Keratinocyte (primary cell): ENCODE measurements around the gene NOS3. TPM values are rescaled to one million over a fixed set of nuclear protein-coding genes. Genes with fewer than 3 reads are reported as not detected.

Experiments used
- DNase-seq: peaks from one replicate; pipeline ENCODE4 v3.0.0-alpha.2; 2011; ENCODE audit warnings: low read depth, missing footprints, low spot score
- FAIRE-seq: peaks from 2 replicates; lab custom pipeline; 2011; peaks lifted over from hg19 to GRCh38; lab: Jason Lieb, UNC
- H2AFZ ChIP-seq: 2 replicates; pipeline ENCODE4 v1.6.0; 2012; ENCODE audit warnings: low read length, control low read depth, inconsistent platforms; ENCODE audit not compliant: control insufficient read depth
- H3K27ac ChIP-seq: 2 replicates; pipeline ENCODE4 v1.5.1; 2011; ENCODE audit warnings: low read length; ENCODE audit not compliant: control insufficient read depth, insufficient read depth
- H3K27me3 ChIP-seq: 3 replicates; pipeline ENCODE4 v1.6.0; 2011; ENCODE audit warnings: low read length; ENCODE audit not compliant: control insufficient read depth, insufficient read depth; ENCODE audit errors: extremely low read depth
- H3K36me3 ChIP-seq, 2 experiments: 2 replicates in 1 of 2; 3 replicates in 1 of 2; pipeline ENCODE4 v1.5.1; 2011; ENCODE audit warnings: low read length in 2 of 2, mild to moderate bottlenecking in 1 of 2; ENCODE audit not compliant: control insufficient read depth in 2 of 2, insufficient read depth in 2 of 2; ENCODE audit errors: extremely low read depth in 1 of 2
- H3K4me1 ChIP-seq: 3 replicates; pipeline ENCODE4 v1.5.1; 2011; ENCODE audit warnings: low read length; ENCODE audit not compliant: control insufficient read depth, insufficient read depth; ENCODE audit errors: extremely low read depth
- H3K4me2 ChIP-seq: 3 replicates; pipeline ENCODE4 v1.6.0; 2011; ENCODE audit warnings: low read depth, low read length; ENCODE audit not compliant: control insufficient read depth, insufficient read depth; ENCODE audit errors: extremely low read depth
- H3K4me3 ChIP-seq, 3 experiments: fragments of 200-600 bp in 1 of 3; sonication (generic) in 1 of 3; 2 replicates in 2 of 3; 3 replicates in 1 of 3; pipeline ENCODE4 v1.5.1; 2011 to 2016; ENCODE audit warnings: low read length in 3 of 3, mild to moderate bottlenecking in 3 of 3, control low read depth in 2 of 3, inconsistent platforms in 1 of 3, low read depth in 1 of 3, mixed read lengths in 1 of 3, mixed run types in 1 of 3, moderate library complexity in 1 of 3; ENCODE audit not compliant: control insufficient read depth in 2 of 3, insufficient read depth in 2 of 3; ENCODE audit errors: extremely low read depth in 1 of 3
- H3K79me2 ChIP-seq: 2 replicates; pipeline ENCODE4 v1.6.0; 2012; ENCODE audit warnings: low read length; ENCODE audit not compliant: control insufficient read depth, insufficient read depth
- H3K9ac ChIP-seq: 3 replicates; pipeline ENCODE4 v1.6.0; 2011; ENCODE audit warnings: low read length; ENCODE audit not compliant: control insufficient read depth, insufficient read depth; ENCODE audit errors: extremely low read depth
- H3K9me1 ChIP-seq: 3 replicates; pipeline ENCODE4 v1.6.0; 2011; ENCODE audit warnings: low read length; ENCODE audit not compliant: control insufficient read depth, insufficient read depth; ENCODE audit errors: extremely low read depth
- H3K9me3 ChIP-seq: 2 replicates; pipeline ENCODE4 v1.5.1; 2012; ENCODE audit warnings: low read depth, low read length; ENCODE audit not compliant: control insufficient read depth
- H4K20me1 ChIP-seq: 3 replicates; pipeline ENCODE4 v1.6.0; 2011; ENCODE audit warnings: low read length; ENCODE audit not compliant: control insufficient read depth, insufficient read depth; ENCODE audit errors: extremely low read depth
- EZH2 ChIP-seq: IDR thresholded peaks from one replicate; pipeline ENCODE4 v1.6.1; 2012; ENCODE audit warnings: inconsistent platforms, mild to moderate bottlenecking, low read length, moderate library complexity
- dilution Hi-C: fragments of 300-500 bp; cut with MboI; formaldehyde crosslinking; loops from one replicate; pipeline ENCODE4 v1.7.0; 2020; ENCODE audit warnings: low sequenced_read_pairs; ENCODE audit not compliant: extremely low pct_ligation_motif_present
- polyA plus RNA-seq, 5 experiments: library from polyadenylated mRNA; depleted of rRNA in 3 of 5; stranded (reverse) in 3 of 5; stranded (forward) in 1 of 5; unstranded in 1 of 5; fragments of >200 nt; gene quantifications; 1 replicate in 1 of 5; 2 replicates in 3 of 5; 3 replicates in 1 of 5; pipeline versions ENCODE4 v1.2.1 to v1.2.3, GENCODE V29; 2011 to 2012; ENCODE audit warnings: missing spikeins in 2 of 5, low read depth in 1 of 5, low replicate concordance in 1 of 5
- TF ChIP-seq, protein P1 (sequence below), 3 experiments: IDR thresholded peaks in 1 of 3; conservative IDR thresholded peaks in 1 of 3; optimal IDR thresholded peaks in 1 of 3; 2 replicates in 2 of 3; 3 replicates in 1 of 3; pipeline versions ENCODE3 to v1.5.1; 2011; ENCODE audit warnings: low read length in 3 of 3, mild to moderate bottlenecking in 3 of 3, moderate library complexity in 2 of 3, control low read depth in 1 of 3, inconsistent platforms in 1 of 3; ENCODE audit not compliant: insufficient read depth in 2 of 3; ENCODE audit errors: extremely low read depth in 1 of 3

NOS3 gene
- polyA plus RNA-seq, 1 donor (not counting 4 experiments of a cell fraction or from before 2014, with no cell fraction given), result 0.77 TPM

DNA sequence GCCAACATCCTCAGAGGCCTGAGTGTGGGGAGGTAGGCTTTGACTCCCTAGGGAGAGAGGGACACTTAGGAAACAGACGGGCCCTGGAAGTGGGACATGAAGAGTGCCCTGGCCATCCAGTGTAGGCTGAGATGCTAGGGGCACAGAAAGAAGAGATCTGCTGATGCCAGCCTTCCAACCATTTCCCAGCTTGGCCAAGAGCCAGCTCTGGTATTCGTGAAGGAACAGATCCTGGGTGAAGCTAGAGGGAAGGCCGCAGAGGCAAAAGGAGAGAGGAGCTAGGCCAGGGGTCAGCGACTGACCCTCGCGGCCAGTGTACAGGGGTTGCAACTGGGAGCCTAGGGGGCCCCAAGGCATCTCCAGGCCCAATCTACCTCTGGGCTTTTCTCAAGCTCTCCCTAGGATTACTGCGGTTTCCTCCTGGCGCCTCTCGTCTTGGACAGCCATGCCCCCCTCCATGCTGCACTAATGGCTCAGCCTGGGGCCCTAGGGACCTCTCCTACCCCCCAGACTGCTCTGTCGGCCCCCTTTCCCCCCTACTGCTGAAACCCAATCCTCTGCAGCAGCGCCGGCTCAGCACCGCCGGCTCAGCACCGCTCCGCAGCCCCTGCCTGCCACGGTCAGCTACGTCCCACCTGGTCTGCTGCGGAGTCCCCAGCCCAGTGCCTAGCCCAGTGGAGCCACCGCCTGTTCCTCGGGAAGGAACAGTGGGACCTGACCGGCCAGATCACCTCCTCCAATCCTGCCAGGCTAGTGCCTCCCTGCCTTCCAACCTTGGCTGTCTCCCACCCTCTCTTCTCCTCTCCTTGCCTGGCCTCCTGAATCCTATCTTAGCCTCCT, 57.4 kb downstream of the NOS3 start, which contains the start of gene ASIC3:
TSS of gene ASIC3 (plus strand) at position 556 of the 840 bp plus-strand sequence. CDS start 355 bp downstream, outside the sequence.
- no peaks in the 10 kb centered on the region for H4K20me1 ChIP-seq
- FAIRE-seq, result no peak
- H3K4me2 ChIP-seq, result no peak within 1 kb of the TSS
- no peak for DNase-seq
- H3K9me1 ChIP-seq, result no peaks in the 10 kb centered on the region
- no peaks in the 10 kb centered on the region for H3K9me3 ChIP-seq
- TF ChIP-seq, protein P1, sequence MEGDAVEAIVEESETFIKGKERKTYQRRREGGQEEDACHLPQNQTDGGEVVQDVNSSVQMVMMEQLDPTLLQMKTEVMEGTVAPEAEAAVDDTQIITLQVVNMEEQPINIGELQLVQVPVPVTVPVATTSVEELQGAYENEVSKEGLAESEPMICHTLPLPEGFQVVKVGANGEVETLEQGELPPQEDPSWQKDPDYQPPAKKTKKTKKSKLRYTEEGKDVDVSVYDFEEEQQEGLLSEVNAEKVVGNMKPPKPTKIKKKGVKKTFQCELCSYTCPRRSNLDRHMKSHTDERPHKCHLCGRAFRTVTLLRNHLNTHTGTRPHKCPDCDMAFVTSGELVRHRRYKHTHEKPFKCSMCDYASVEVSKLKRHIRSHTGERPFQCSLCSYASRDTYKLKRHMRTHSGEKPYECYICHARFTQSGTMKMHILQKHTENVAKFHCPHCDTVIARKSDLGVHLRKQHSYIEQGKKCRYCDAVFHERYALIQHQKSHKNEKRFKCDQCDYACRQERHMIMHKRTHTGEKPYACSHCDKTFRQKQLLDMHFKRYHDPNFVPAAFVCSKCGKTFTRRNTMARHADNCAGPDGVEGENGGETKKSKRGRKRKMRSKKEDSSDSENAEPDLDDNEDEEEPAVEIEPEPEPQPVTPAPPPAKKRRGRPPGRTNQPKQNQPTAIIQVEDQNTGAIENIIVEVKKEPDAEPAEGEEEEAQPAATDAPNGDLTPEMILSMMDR (optimal IDR thresholded peaks at IDR 0.05 in 1 of 3, IDR thresholded peaks at IDR 0.05 in 1 of 3, conservative IDR thresholded peaks at IDR 0.05 in 1 of 3; ENCODE audit: extremely low read depth in 1 of 3, insufficient read depth in 2 of 3, low read length in 3 of 3), result no peak
- TF ChIP-seq EZH2, result no peak
- dilution Hi-C loops, result no loop called here
- peaks cover 4% of the 10 kb centered on the region for H3K27me3 ChIP-seq
- no peak within 1 kb of the TSS for H3K4me3 ChIP-seq
- H3K9ac ChIP-seq, result no peak within 1 kb of the TSS
- no peak within 1 kb of the TSS for H2AFZ ChIP-seq
- H3K36me3 ChIP-seq, result peaks cover 0 to 9% of the 10 kb centered on the region in 2 experiments
- H3K79me2 ChIP-seq, result no peaks in the 10 kb centered on the region
- H3K4me1 ChIP-seq, result peaks cover 3% of the 10 kb centered on the region
- no peak within 1 kb of the TSS for H3K27ac ChIP-seq

DNA sequence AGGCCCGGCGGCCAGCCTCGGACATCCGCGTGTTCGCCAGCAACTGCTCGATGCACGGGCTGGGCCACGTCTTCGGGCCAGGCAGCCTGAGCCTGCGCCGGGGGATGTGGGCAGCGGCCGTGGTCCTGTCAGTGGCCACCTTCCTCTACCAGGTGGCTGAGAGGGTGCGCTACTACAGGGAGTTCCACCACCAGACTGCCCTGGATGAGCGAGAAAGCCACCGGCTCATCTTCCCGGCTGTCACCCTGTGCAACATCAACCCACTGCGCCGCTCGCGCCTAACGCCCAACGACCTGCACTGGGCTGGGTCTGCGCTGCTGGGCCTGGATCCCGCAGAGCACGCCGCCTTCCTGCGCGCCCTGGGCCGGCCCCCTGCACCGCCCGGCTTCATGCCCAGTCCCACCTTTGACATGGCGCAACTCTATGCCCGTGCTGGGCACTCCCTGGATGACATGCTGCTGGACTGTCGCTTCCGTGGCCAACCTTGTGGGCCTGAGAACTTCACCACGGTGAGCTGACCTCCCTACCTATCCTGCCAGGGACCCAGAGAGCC, 58.2 kb downstream of the NOS3 start:
- no peaks in the 10 kb centered on the region for H4K20me1 ChIP-seq
- peaks cover 0 to 9% of the 10 kb centered on the region in 2 experiments for H3K36me3 ChIP-seq
- H3K27me3 ChIP-seq, result peaks cover 4% of the 10 kb centered on the region
- dilution Hi-C loops, result no loop called here
- FAIRE-seq (no peak), DNase-seq (no peak)
- H3K4me3 ChIP-seq, result no peak overlapping the region
- H3K79me2 ChIP-seq, result no peaks in the 10 kb centered on the region
- peaks cover 3% of the 10 kb centered on the region for H3K4me1 ChIP-seq
- TF ChIP-seq EZH2, result no peak
- TF ChIP-seq, protein P1 (optimal IDR thresholded peaks at IDR 0.05 in 1 of 3, IDR thresholded peaks at IDR 0.05 in 1 of 3, conservative IDR thresholded peaks at IDR 0.05 in 1 of 3; ENCODE audit: extremely low read depth in 1 of 3, insufficient read depth in 2 of 3, low read length in 3 of 3), result no peak
- H3K9me3 ChIP-seq, result no peaks in the 10 kb centered on the region
- no peak overlapping the region for H3K27ac ChIP-seq
- no peak overlapping the region for H3K9ac ChIP-seq
- no peak overlapping the region for H2AFZ ChIP-seq
- H3K9me1 ChIP-seq, result no peaks in the 10 kb centered on the region
- no peak overlapping the region for H3K4me2 ChIP-seq
